Tongue (tissue), 2 donors: ENCODE data around the gene MAGI1. TPM values are rescaled to one million over a fixed set of nuclear protein-coding genes. Genes with fewer than 3 reads are reported as not detected.
"Not testable (repeated sequence)": the region's sequence is repeated elsewhere in the genome, so short reads cannot be mapped to it uniquely, and the experiment has no call there.

Experiments used
- DNase-seq: peaks from one replicate; pipeline ENCODE4 v3.0.0-alpha.2; 2015
- total RNA-seq: library from RNA; depleted of rRNA; stranded (reverse); fragments of >200 nt; gene quantifications from one replicate; pipeline ENCODE4 v1.2.3, GENCODE V29; 2014

The MAGI1 gene
- total RNA-seq, 1 donor from 2014 or later: 62.1 TPM

GRCh38 chr3:65587650-65588439 lies 450.9 kb downstream of the MAGI1 start:
- no peak for DNase-seq

GRCh38 chr3:65584913-65585312 lies 453.8 kb downstream of the MAGI1 start:
- DNase-seq: no peak

- no peak for DNase-seq
Observed at GRCh38 chr3:65584002-65584401, 454.7 kb downstream of the MAGI1 start.

- DNase-seq: no peak
Observed at GRCh38 chr3:65583188-65583587, 455.5 kb downstream of the MAGI1 start.

GRCh38 chr3:65582012-65582717 lies 456.6 kb downstream of the MAGI1 start:
- DNase-seq: no peak

GRCh38 chr3:65581313-65581712 lies 457.4 kb downstream of the MAGI1 start:
- no peak for DNase-seq

GRCh38 chr3:65578861-65579260 lies 459.9 kb downstream of the MAGI1 start:
- DNase-seq: no peak

GRCh38 chr3:65577843-65578430 lies 460.8 kb downstream of the MAGI1 start:
- no peak for DNase-seq

- DNase-seq: no peak
Observed at GRCh38 chr3:65576966-65577365, 461.8 kb downstream of the MAGI1 start.

GRCh38 chr3:65576228-65576627 lies 462.5 kb downstream of the MAGI1 start:
- no peak for DNase-seq

GRCh38 chr3:65575376-65575840 lies 463.3 kb downstream of the MAGI1 start:
- DNase-seq: no peak

- DNase-seq: no peak
Observed at GRCh38 chr3:65573548-65574116, 465.1 kb downstream of the MAGI1 start.

GRCh38 chr3:65572175-65572777 lies 466.4 kb downstream of the MAGI1 start:
- no peak for DNase-seq

GRCh38 chr3:65569845-65570405 lies 468.8 kb downstream of the MAGI1 start:
- DNase-seq: no peak

- no peak for DNase-seq
Observed at GRCh38 chr3:65569129-65569528, 469.6 kb downstream of the MAGI1 start.

GRCh38 chr3:65568497-65568896 lies 470.2 kb downstream of the MAGI1 start:
- peak; percentile 24 for DNase-seq

GRCh38 chr3:65565744-65566143 lies 473.0 kb downstream of the MAGI1 start:
- DNase-seq: not testable (repeated sequence)

- no peak for DNase-seq
Observed at GRCh38 chr3:65564483-65564882, 474.2 kb downstream of the MAGI1 start.

GRCh38 chr3:65563861-65564260 lies 474.9 kb downstream of the MAGI1 start:
- DNase-seq: no peak

- no peak for DNase-seq
Observed at GRCh38 chr3:65562447-65562846, 476.3 kb downstream of the MAGI1 start.

GRCh38 chr3:65561617-65562016 lies 477.1 kb downstream of the MAGI1 start:
- no peak for DNase-seq

GRCh38 chr3:65560901-65561300 lies 477.8 kb downstream of the MAGI1 start:
- no peak for DNase-seq
